ENCODE results near the gene KCNK10.

DNA sequence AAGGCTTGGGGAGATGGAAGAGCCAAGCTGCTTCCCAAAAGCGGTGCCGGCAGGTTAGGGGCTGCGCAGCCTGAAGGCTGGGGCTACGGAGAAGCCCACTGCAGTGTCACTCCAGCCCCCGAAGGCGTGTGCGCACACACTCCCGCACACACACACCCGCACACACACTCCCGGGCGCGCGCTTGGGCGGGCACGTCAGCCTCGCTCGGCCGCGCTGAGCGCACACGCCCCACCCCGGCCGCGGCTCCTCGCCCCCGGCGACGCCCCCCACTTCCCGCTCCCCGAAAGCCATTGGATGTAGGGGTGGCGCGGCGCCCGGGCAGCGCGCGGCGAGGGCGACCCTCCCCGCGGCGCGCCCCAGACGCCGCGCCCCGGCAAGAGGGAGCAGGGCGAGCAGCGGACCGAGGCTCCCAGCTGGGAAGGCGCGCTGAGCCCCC lies at the start of gene KCNK10:
- TF ChIP-seq SPI1 (IDR thresholded peaks at IDR 0.05; ENCODE audit: borderline replicate concordance, low read depth): no peak
- TF ChIP-seq, protein P1, sequence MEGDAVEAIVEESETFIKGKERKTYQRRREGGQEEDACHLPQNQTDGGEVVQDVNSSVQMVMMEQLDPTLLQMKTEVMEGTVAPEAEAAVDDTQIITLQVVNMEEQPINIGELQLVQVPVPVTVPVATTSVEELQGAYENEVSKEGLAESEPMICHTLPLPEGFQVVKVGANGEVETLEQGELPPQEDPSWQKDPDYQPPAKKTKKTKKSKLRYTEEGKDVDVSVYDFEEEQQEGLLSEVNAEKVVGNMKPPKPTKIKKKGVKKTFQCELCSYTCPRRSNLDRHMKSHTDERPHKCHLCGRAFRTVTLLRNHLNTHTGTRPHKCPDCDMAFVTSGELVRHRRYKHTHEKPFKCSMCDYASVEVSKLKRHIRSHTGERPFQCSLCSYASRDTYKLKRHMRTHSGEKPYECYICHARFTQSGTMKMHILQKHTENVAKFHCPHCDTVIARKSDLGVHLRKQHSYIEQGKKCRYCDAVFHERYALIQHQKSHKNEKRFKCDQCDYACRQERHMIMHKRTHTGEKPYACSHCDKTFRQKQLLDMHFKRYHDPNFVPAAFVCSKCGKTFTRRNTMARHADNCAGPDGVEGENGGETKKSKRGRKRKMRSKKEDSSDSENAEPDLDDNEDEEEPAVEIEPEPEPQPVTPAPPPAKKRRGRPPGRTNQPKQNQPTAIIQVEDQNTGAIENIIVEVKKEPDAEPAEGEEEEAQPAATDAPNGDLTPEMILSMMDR (IDR thresholded peaks at IDR 0.05; ENCODE audit: insufficient read depth, low read length): no peak
- no peak for TF ChIP-seq POLR2AphosphoS5 (IDR thresholded peaks at IDR 0.05; ENCODE audit: low read depth)

Data from HL-60 (cell line).